ENCODE measurements around the gene HINT3.

- TF ChIP-seq CTCF (IDR thresholded peaks at IDR 0.05) (no peak), POLR2A (IDR thresholded peaks at IDR 0.05) (no peak), POLR2AphosphoS5 (IDR thresholded peaks at IDR 0.05) (no peak)
These were observed 24.1 kb upstream of the HINT3 start for GRCh38 chr6:125932451-125932795.

Data from sigmoid colon (tissue), 4 donors.